Esophagus (tissue), 2 donors: ENCODE measurements around the gene DIPK1A. TPM values are rescaled to one million over a fixed set of nuclear protein-coding genes. Genes with fewer than 3 reads are reported as not detected.

ENCODE experiments used
- H3K27ac ChIP-seq, 2 donors: one replicate each; pipeline ENCODE4 v1.5.1; 2013; ENCODE audit warnings: low read depth in 2 of 2, mild to moderate bottlenecking in 2 of 2, inconsistent platforms in 1 of 2, low read length in 1 of 2, moderate library complexity in 1 of 2
- H3K27me3 ChIP-seq, 2 donors: one replicate each; pipeline ENCODE4 v1.6.1; 2013; ENCODE audit warnings: low read length in 2 of 2, control low read depth in 1 of 2, mild to moderate bottlenecking in 1 of 2; ENCODE audit not compliant: insufficient read depth in 2 of 2, control insufficient read depth in 1 of 2
- H3K36me3 ChIP-seq, 2 donors: one replicate each; pipeline ENCODE4 v1.6.1; 2013; ENCODE audit warnings: low read length in 1 of 2; ENCODE audit not compliant: control insufficient read depth in 2 of 2, insufficient read depth in 2 of 2
- H3K4me1 ChIP-seq, 2 donors: one replicate each; pipeline ENCODE4 v1.6.1; 2013; ENCODE audit warnings: low read length in 1 of 2; ENCODE audit not compliant: control insufficient read depth in 2 of 2, insufficient read depth in 2 of 2
- H3K4me3 ChIP-seq, 2 donors: one replicate each; pipeline ENCODE4 v1.5.1; 2013; ENCODE audit warnings: low read length in 2 of 2, mild to moderate bottlenecking in 2 of 2, low read depth in 1 of 2, moderate library complexity in 1 of 2
- H3K9me3 ChIP-seq, 2 donors: one replicate each; pipeline ENCODE4 v1.6.1; 2013; ENCODE audit warnings: mild to moderate bottlenecking in 2 of 2, low read depth in 1 of 2, low read length in 1 of 2, moderate library complexity in 1 of 2; ENCODE audit not compliant: control insufficient read depth in 2 of 2, insufficient read depth in 1 of 2
- WGBS, 2 donors: extraction: QIAGEN DNeasy Blood & Tissue Kit; methylation state at CpG; one replicate each; pipeline ENCODE4 v1.1.7; 2013; 5-methylcytosine and 5-hydroxymethylcytosine counted together
- polyA plus RNA-seq, 2 donors: library from polyadenylated mRNA; stranded (reverse); fragments of 200-250 nt; gene quantifications; one replicate each; pipeline ENCODE4 v1.2.3, GENCODE V29; 2013
- donor health status: healthy with polysubstance abuse.
- donor health status: Bipolar disorder and iron deficiency.

The DIPK1A gene
- polyA plus RNA-seq, 2 donors, result 2.3 to 4.5 TPM

GRCh38 chr1:92838519-92838918 lies 122.7 kb downstream of the DIPK1A start:
- no peaks in the 10 kb centered on the region for H3K9me3 ChIP-seq
- peaks cover 0 to 3% of the 10 kb centered on the region in 2 donors for H3K4me1 ChIP-seq
- no peaks in the 10 kb centered on the region for H3K27me3 ChIP-seq
- 0 to 3% methylated on average over 1 of the region's 1 CpG for WGBS, 2 donors
- peaks cover 3 to 4% of the 10 kb centered on the region in 2 donors for H3K36me3 ChIP-seq
- H3K4me3 ChIP-seq, result no peak overlapping the region
- no peak overlapping the region for H3K27ac ChIP-seq

- no peak overlapping the region for H3K27ac ChIP-seq
- H3K4me3 ChIP-seq, result no peak overlapping the region
- no peaks in the 10 kb centered on the region for H3K9me3 ChIP-seq
- H3K4me1 ChIP-seq, result peaks cover 0 to 3% of the 10 kb centered on the region in 2 donors
- 84 to 87% methylated on average over 2 of the region's 2 CpGs for WGBS, 2 donors
- H3K36me3 ChIP-seq, result peaks cover 3 to 4% of the 10 kb centered on the region in 2 donors
- no peaks in the 10 kb centered on the region for H3K27me3 ChIP-seq
Measured at GRCh38 chr1:92837062-92837461, 124.2 kb downstream of the DIPK1A start.

GRCh38 chr1:92834617-92835016 lies 126.6 kb downstream of the DIPK1A start:
- Histone ChIP-seq H3K9me3 (no peaks in the 10 kb centered on the region), H3K4me1 (peaks cover 0 to 3% of the 10 kb centered on the region in 2 donors), H3K4me3 (peak overlapping the region in 1 of 2 donors; percentile 94), H3K36me3 (peaks cover 0 to 2% of the 10 kb centered on the region in 2 donors), H3K27ac (no peak overlapping the region), H3K27me3 (no peaks in the 10 kb centered on the region)
- 59 to 64% methylated on average over 5 of the region's 5 CpGs for WGBS, 2 donors

GRCh38 chr1:92833840-92834239 lies 127.4 kb downstream of the DIPK1A start:
- Histone ChIP-seq H3K27ac (peak overlapping the region in 1 of 2 donors; percentile 59), H3K4me1 (peaks cover 0 to 3% of the 10 kb centered on the region in 2 donors), H3K9me3 (no peaks in the 10 kb centered on the region), H3K4me3 (peak overlapping the region in 1 of 2 donors; percentile 94), H3K36me3 (peaks cover 0 to 2% of the 10 kb centered on the region in 2 donors), H3K27me3 (no peaks in the 10 kb centered on the region)
- 45 to 48% methylated on average over 5 of the region's 5 CpGs for WGBS, 2 donors

DNA sequence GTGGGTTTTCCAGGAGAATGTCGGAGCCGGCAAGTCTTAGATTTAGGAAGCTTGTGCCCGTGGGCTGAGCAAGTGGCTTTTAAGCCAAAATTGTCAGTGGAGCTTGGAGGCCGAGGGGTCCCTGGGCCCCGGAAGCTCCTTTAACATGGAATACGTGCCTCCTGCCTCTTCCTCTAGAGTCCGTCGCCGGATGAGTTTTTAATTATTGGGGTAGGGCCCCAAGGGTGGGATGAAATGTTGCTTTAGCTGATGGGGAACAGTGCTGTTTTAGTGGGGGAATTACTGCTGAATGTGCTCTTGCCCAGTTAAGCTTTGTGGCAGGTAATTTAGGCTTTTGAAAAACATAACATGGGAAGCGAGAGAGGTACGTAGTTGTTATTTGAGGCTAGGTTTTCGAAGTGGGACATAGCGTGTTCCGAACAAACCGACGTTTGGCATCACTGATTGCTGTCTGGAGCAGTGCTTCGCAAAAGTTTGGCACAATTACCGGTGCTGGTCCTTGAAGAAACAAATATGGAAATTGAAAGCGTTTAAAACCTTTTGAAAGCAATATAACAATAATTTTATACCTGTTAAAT lies 128.6 kb downstream of the DIPK1A start:
- peaks cover 0 to 3% of the 10 kb centered on the region in 2 donors for H3K4me1 ChIP-seq
- 0 to 1% methylated on average over 19 of the region's 19 CpGs for WGBS, 2 donors
- peak overlapping the region; percentile 89 to 95 for H3K27ac ChIP-seq
- H3K9me3 ChIP-seq, result no peaks in the 10 kb centered on the region
- H3K36me3 ChIP-seq, result no peaks in the 10 kb centered on the region
- H3K4me3 ChIP-seq, result peak overlapping the region; percentile 94 to 95
- no peaks in the 10 kb centered on the region for H3K27me3 ChIP-seq

DNA sequence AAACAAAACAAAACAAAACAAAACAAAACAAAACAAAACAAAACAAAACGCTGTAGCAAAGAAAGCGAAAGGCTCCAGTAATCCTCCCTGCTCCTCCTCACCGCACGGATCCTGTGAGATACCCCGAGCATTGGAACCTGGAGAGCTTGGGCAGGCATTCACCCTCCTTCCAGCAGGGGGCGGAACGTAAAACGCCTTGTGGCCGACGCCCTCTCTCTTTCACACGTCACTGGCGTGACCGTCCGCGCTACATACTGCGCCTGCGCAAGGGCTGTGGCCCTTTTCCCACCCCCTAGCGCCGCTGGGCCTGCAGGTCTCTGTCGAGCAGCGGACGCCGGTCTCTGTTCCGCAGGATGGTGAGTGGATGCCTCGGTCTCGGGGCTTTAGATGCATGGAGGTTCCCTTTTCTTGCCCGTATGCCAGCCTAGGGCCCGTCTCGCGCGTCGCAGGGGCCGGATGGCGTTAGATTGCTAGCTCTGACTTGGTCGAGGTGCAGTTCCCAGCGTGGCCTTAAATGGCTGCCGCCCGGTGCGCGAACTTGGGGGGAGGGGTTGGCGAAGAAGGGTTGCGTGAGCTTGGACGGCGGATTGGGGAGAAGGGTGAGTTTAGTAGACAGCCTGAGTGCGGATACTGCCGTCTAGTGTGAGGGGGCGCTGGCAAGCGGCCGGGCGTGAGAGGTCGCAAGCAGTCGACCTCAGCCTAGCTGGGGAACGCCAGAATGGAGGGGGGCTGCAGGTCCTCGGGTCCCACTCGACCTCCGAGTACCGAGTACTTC lies 129.3 kb downstream of the DIPK1A start, which contains the start of gene RPL5:
TSS of gene RPL5 (plus strand) at position 279 of the 775 bp plus-strand sequence. CDS start at position 354, 75 bp downstream.
- peak within 1 kb of the TSS; percentile 89 to 95 for H3K27ac ChIP-seq
- no peaks in the 10 kb centered on the region for H3K9me3 ChIP-seq
- no peaks in the 10 kb centered on the region for H3K36me3 ChIP-seq
- H3K4me1 ChIP-seq, result peaks cover 0 to 3% of the 10 kb centered on the region in 2 donors
- H3K4me3 ChIP-seq, result peak within 1 kb of the TSS; percentile 94 to 95
- no peaks in the 10 kb centered on the region for H3K27me3 ChIP-seq
- WGBS, 2 donors, result 0 to 1% methylated on average over 57 of the region's 57 CpGs

- H3K9me3 ChIP-seq, result no peaks in the 10 kb centered on the region
- peak overlapping the region in 1 of 2 donors; percentile 94 for H3K4me3 ChIP-seq
- H3K27ac ChIP-seq, result peak overlapping the region in 1 of 2 donors; percentile 13
- no peaks in the 10 kb centered on the region for H3K27me3 ChIP-seq
- WGBS, 2 donors, result 50 to 61% methylated on average over 4 of the region's 4 CpGs
- H3K36me3 ChIP-seq, result no peaks in the 10 kb centered on the region
- peaks cover 0 to 3% of the 10 kb centered on the region in 2 donors for H3K4me1 ChIP-seq
Measured at GRCh38 chr1:92831368-92831761, 129.9 kb downstream of the DIPK1A start.

GRCh38 chr1:92826792-92827191 lies 134.5 kb downstream of the DIPK1A start:
- no peak overlapping the region for H3K27ac ChIP-seq
- H3K4me1 ChIP-seq, result no peaks in the 10 kb centered on the region
- 69 to 77% methylated on average over 5 to 6 of the region's 6 CpGs for WGBS, 2 donors
- no peaks in the 10 kb centered on the region for H3K9me3 ChIP-seq
- H3K36me3 ChIP-seq, result no peaks in the 10 kb centered on the region
- no peaks in the 10 kb centered on the region for H3K27me3 ChIP-seq
- no peak overlapping the region for H3K4me3 ChIP-seq

DNA sequence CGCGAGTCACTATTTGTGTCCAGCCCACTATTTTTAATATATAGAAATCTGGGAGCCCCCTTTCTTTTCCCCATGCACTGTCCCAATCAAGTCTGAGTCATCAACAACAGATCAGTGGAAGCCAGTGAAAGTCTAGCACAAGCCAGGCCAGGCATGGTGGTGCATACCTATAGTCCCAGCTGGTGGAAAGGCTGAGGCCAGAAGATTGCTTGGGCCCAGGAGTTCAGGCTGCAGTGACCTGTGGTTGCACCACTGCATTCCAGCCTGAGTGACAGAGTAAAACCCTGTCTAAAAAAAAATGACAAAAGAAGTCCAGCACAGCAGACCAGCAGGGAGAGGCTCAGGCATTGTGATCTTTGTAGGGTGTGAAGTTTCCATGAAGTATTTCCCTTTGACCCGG lies 138.4 kb downstream of the DIPK1A start:
- H3K9me3 ChIP-seq, result no peaks in the 10 kb centered on the region
- no peak overlapping the region for H3K4me3 ChIP-seq
- no peak overlapping the region for H3K27ac ChIP-seq
- 81 to 84% methylated on average over 3 of the region's 3 CpGs for WGBS, 2 donors
- H3K27me3 ChIP-seq, result no peaks in the 10 kb centered on the region
- H3K4me1 ChIP-seq, result no peaks in the 10 kb centered on the region
- H3K36me3 ChIP-seq, result no peaks in the 10 kb centered on the region
